GM21825 (cell line): ENCODE results near the gene TAF1D.
"Not testable (repeated sequence)": the region's sequence is repeated elsewhere in the genome, so short reads cannot be mapped to it uniquely, and the experiment has no call there.

ENCODE experiments used
- ATAC-seq: cut with Tn5 transposase; IDR thresholded peaks from one replicate; pipeline ENCODE4 v1.9.1; 2021; ENCODE audit warnings: mild to moderate bottlenecking, moderate library complexity; ENCODE audit not compliant: unreplicated experiment

TAF1D gene

GRCh38 chr11:93751001-93751400 is 9.7 kb upstream of the TAF1D start:
- no peak for ATAC-seq

GRCh38 chr11:93747122-93747521 is 5.8 kb upstream of the TAF1D start:
- ATAC-seq = peak; percentile 87

GRCh38 chr11:93746101-93746500 is 4.8 kb upstream of the TAF1D start:
- ATAC-seq = no peak

- ATAC-seq = not testable (repeated sequence)
Measured at GRCh38 chr11:93745005-93745755, 3.9 kb upstream of the TAF1D start.

- no peak for ATAC-seq
Measured at GRCh38 chr11:93744669-93745004, 3.3 kb upstream of the TAF1D start.

GRCh38 chr11:93743291-93743690 is 2.0 kb upstream of the TAF1D start:
- ATAC-seq = no peak

- peak; percentile 12 for ATAC-seq
Measured at GRCh38 chr11:93741882-93742226, 559 bp upstream of the TAF1D start.

- peak; percentile 32 for ATAC-seq
Measured at GRCh38 chr11:93740730-93741093, 583 bp downstream of the TAF1D start.

GRCh38 chr11:93740031-93740729 is 1.1 kb downstream of the TAF1D start:
- no peak for ATAC-seq

- no peak for ATAC-seq
Measured at GRCh38 chr11:93738647-93739081, 2.6 kb downstream of the TAF1D start.

- ATAC-seq = no peak
Measured at GRCh38 chr11:93737904-93738612, 3.2 kb downstream of the TAF1D start.

GRCh38 chr11:93736129-93736528 is 5.2 kb downstream of the TAF1D start:
- ATAC-seq = no peak

- ATAC-seq = no peak
Measured at GRCh38 chr11:93735627-93736026, 5.7 kb downstream of the TAF1D start.

GRCh38 chr11:93734427-93735222 is 6.7 kb downstream of the TAF1D start:
- ATAC-seq = no peak

- no peak for ATAC-seq
Measured at GRCh38 chr11:93733474-93733873, 7.8 kb downstream of the TAF1D start.

GRCh38 chr11:93732237-93732892 is 8.9 kb downstream of the TAF1D start:
- ATAC-seq = no peak

GRCh38 chr11:93730108-93731107 is 10.9 kb downstream of the TAF1D start:
- no peak for ATAC-seq

GRCh38 chr11:93729129-93729616 is 12.1 kb downstream of the TAF1D start:
- no peak for ATAC-seq

- ATAC-seq = no peak
Measured at GRCh38 chr11:93728792-93729128, 12.5 kb downstream of the TAF1D start.
